ENCODE results near the gene CRIM1. TPM values are rescaled to one million over a fixed set of nuclear protein-coding genes. Genes with fewer than 3 reads are reported as not detected.

Gene CRIM1
- total and polyA plus RNA-seq, 2 donors (not counting 1 experiment from before 2014, with no cell fraction given), result 364 to 661 TPM

GRCh38 chr2:36596397-36596796, 240.8 kb downstream of the CRIM1 start:
- H3K4me3 ChIP-seq (replicated peaks in 1 of 4; ENCODE audit: control extremely low read depth in 1 of 4, insufficient read depth in 1 of 4, low read depth in 3 of 4, low read length in 4 of 4), result peak overlapping the region in 3 of 4 experiments; percentile 73 to 89 (median 85)
- no peak for DNase-seq (ENCODE audit: low read depth in 2 of 2)
- H3K9me3 ChIP-seq (ENCODE audit: control insufficient read depth, insufficient read depth, low read depth, low read length), result no peaks in the 10 kb centered on the region
- TF ChIP-seq, protein P1, sequence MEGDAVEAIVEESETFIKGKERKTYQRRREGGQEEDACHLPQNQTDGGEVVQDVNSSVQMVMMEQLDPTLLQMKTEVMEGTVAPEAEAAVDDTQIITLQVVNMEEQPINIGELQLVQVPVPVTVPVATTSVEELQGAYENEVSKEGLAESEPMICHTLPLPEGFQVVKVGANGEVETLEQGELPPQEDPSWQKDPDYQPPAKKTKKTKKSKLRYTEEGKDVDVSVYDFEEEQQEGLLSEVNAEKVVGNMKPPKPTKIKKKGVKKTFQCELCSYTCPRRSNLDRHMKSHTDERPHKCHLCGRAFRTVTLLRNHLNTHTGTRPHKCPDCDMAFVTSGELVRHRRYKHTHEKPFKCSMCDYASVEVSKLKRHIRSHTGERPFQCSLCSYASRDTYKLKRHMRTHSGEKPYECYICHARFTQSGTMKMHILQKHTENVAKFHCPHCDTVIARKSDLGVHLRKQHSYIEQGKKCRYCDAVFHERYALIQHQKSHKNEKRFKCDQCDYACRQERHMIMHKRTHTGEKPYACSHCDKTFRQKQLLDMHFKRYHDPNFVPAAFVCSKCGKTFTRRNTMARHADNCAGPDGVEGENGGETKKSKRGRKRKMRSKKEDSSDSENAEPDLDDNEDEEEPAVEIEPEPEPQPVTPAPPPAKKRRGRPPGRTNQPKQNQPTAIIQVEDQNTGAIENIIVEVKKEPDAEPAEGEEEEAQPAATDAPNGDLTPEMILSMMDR (conservative IDR thresholded peaks at IDR 0.05 in 1 of 2, IDR thresholded peaks at IDR 0.05 in 1 of 2; ENCODE audit: low read depth in 1 of 2, low read length in 2 of 2), result no peak
- no peak for TF ChIP-seq EZH2 (IDR thresholded peaks at IDR 0.05; ENCODE audit: low read length, missing control alignments)
- peak overlapping the region; percentile 77 for H3K4me2 ChIP-seq (ENCODE audit: extremely low read depth, insufficient read depth, low read length)
- no peaks in the 10 kb centered on the region for H3K27me3 ChIP-seq (ENCODE audit: control insufficient read depth, insufficient read depth, low read length)
- no peak overlapping the region for H2AFZ ChIP-seq (ENCODE audit: low read length)
- H4K20me1 ChIP-seq (ENCODE audit: control insufficient read depth, extremely low read depth, insufficient read depth, low read length), result no peaks in the 10 kb centered on the region
- no peak overlapping the region for H3K27ac ChIP-seq (ENCODE audit: insufficient read depth, low read length)
- no peak overlapping the region for H3K9ac ChIP-seq (ENCODE audit: insufficient read depth, low read length)
- no peaks in the 10 kb centered on the region for H3K36me3 ChIP-seq (ENCODE audit: control insufficient read depth, insufficient read depth, low read length)
- H3K4me1 ChIP-seq (ENCODE audit: control insufficient read depth, extremely low read depth, insufficient read depth, low read length), result no peaks in the 10 kb centered on the region
- peaks cover 52% of the 10 kb centered on the region for H3K79me2 ChIP-seq (ENCODE audit: control insufficient read depth, insufficient read depth, low read length)

DNA sequence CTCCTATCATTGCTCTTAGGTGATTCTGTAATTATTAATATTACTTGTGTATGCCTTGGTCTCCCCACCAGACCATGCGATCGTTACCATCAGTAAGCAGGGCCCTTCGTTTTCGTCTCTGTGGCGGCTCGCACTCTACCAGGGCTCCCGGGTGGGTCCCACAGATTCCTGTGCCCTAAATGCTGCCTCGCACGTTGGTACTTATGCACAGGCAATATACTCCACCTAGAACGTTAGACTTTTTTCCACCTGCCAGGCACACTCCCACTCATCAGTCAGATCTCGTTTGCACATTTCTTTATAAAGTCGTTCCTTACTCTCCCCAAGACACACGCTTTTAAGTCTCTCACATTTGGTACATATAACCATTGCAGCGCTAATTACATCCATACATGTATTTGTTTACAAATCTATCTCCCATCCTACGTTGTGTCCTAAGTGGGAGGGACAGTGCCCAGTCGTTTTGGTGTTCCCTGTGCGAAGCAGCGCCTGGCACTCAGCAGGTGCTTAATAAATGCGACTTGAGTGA, 241.5 kb downstream of the CRIM1 start:
- DNase-seq (ENCODE audit: low read depth in 2 of 2), result no peak
- H3K4me3 ChIP-seq (replicated peaks in 1 of 4; ENCODE audit: control extremely low read depth in 1 of 4, insufficient read depth in 1 of 4, low read depth in 3 of 4, low read length in 4 of 4), result peak overlapping the region; percentile 53 to 89 (median 79)
- peak overlapping the region; percentile 54 for H2AFZ ChIP-seq (ENCODE audit: low read length)
- no peaks in the 10 kb centered on the region for H3K36me3 ChIP-seq (ENCODE audit: control insufficient read depth, insufficient read depth, low read length)
- H3K9me3 ChIP-seq (ENCODE audit: control insufficient read depth, insufficient read depth, low read depth, low read length), result no peaks in the 10 kb centered on the region
- H4K20me1 ChIP-seq (ENCODE audit: control insufficient read depth, extremely low read depth, insufficient read depth, low read length), result no peaks in the 10 kb centered on the region
- peak overlapping the region; percentile 77 for H3K4me2 ChIP-seq (ENCODE audit: extremely low read depth, insufficient read depth, low read length)
- no peaks in the 10 kb centered on the region for H3K27me3 ChIP-seq (ENCODE audit: control insufficient read depth, insufficient read depth, low read length)
- peaks cover 48% of the 10 kb centered on the region for H3K79me2 ChIP-seq (ENCODE audit: control insufficient read depth, insufficient read depth, low read length)
- H3K27ac ChIP-seq (ENCODE audit: insufficient read depth, low read length), result peak overlapping the region; percentile 74
- no peaks in the 10 kb centered on the region for H3K4me1 ChIP-seq (ENCODE audit: control insufficient read depth, extremely low read depth, insufficient read depth, low read length)
- H3K9ac ChIP-seq (ENCODE audit: insufficient read depth, low read length), result peak overlapping the region; percentile 88
- TF ChIP-seq EZH2 (IDR thresholded peaks at IDR 0.05; ENCODE audit: low read length, missing control alignments), result no peak
- TF ChIP-seq, protein P1 (conservative IDR thresholded peaks at IDR 0.05 in 1 of 2, IDR thresholded peaks at IDR 0.05 in 1 of 2; ENCODE audit: low read depth in 1 of 2, low read length in 2 of 2), result no peak

GRCh38 chr2:36597532-36598377, 242.2 kb downstream of the CRIM1 start, which contains the start of gene FEZ2:
Gene FEZ2 (minus strand): TSS chr2:36598168. CDS start chr2:36598142, 26 bp downstream.
- peak within 1 kb of the TSS; percentile 80 for H3K4me2 ChIP-seq (ENCODE audit: extremely low read depth, insufficient read depth, low read length)
- TF ChIP-seq, protein P1 (conservative IDR thresholded peaks at IDR 0.05 in 1 of 2, IDR thresholded peaks at IDR 0.05 in 1 of 2; ENCODE audit: low read depth in 1 of 2, low read length in 2 of 2), result no peak
- peak within 1 kb of the TSS; percentile 74 for H3K27ac ChIP-seq (ENCODE audit: insufficient read depth, low read length)
- DNase-seq (ENCODE audit: low read depth in 2 of 2), result peak; percentile 74 to 81
- no peaks in the 10 kb centered on the region for H3K4me1 ChIP-seq (ENCODE audit: control insufficient read depth, extremely low read depth, insufficient read depth, low read length)
- H3K79me2 ChIP-seq (ENCODE audit: control insufficient read depth, insufficient read depth, low read length), result peaks cover 45% of the 10 kb centered on the region
- no peaks in the 10 kb centered on the region for H3K36me3 ChIP-seq (ENCODE audit: control insufficient read depth, insufficient read depth, low read length)
- no peaks in the 10 kb centered on the region for H3K9me3 ChIP-seq (ENCODE audit: control insufficient read depth, insufficient read depth, low read depth, low read length)
- peak within 1 kb of the TSS; percentile 53 to 89 (median 79) for H3K4me3 ChIP-seq (replicated peaks in 1 of 4; ENCODE audit: control extremely low read depth in 1 of 4, insufficient read depth in 1 of 4, low read depth in 3 of 4, low read length in 4 of 4)
- H2AFZ ChIP-seq (ENCODE audit: low read length), result peak within 1 kb of the TSS; percentile 89
- H3K9ac ChIP-seq (ENCODE audit: insufficient read depth, low read length), result peak within 1 kb of the TSS; percentile 88
- no peaks in the 10 kb centered on the region for H3K27me3 ChIP-seq (ENCODE audit: control insufficient read depth, insufficient read depth, low read length)
- H4K20me1 ChIP-seq (ENCODE audit: control insufficient read depth, extremely low read depth, insufficient read depth, low read length), result no peaks in the 10 kb centered on the region

All from fibroblast of lung (primary cell).